ENCODE measurements around the gene CLMN.

DNA sequence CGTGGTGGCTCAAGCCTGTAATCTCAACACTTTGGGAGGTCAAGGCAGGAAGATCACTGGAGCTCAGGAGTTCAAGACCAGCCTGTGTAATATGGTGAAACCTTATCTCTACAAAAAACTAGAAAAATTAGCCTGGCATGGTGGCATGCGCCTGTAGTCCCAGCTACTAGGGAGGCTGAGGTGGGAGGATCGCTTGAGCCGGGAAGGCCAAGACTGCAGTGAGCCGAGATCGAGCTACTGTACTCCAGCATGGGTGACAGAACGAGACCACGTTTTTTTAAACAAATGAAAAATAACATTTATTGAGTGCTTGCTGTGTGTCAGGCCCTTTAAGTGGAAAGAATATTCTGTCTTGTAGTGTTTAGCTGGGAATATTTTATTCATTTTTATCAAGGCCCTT is 26.6 kb upstream of the CLMN start:
- TF ChIP-seq, protein P1, sequence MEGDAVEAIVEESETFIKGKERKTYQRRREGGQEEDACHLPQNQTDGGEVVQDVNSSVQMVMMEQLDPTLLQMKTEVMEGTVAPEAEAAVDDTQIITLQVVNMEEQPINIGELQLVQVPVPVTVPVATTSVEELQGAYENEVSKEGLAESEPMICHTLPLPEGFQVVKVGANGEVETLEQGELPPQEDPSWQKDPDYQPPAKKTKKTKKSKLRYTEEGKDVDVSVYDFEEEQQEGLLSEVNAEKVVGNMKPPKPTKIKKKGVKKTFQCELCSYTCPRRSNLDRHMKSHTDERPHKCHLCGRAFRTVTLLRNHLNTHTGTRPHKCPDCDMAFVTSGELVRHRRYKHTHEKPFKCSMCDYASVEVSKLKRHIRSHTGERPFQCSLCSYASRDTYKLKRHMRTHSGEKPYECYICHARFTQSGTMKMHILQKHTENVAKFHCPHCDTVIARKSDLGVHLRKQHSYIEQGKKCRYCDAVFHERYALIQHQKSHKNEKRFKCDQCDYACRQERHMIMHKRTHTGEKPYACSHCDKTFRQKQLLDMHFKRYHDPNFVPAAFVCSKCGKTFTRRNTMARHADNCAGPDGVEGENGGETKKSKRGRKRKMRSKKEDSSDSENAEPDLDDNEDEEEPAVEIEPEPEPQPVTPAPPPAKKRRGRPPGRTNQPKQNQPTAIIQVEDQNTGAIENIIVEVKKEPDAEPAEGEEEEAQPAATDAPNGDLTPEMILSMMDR (IDR thresholded peaks at IDR 0.05), result no peak
- TF ChIP-seq POLR2A (IDR thresholded peaks at IDR 0.05) (no peak), POLR2AphosphoS5 (IDR thresholded peaks at IDR 0.05) (no peak)
